PFSK-1 (cell line): Measurements from ENCODE around the gene RDX.

Experiments
- FOXP2 ChIP-seq: optimal IDR thresholded peaks from 2 replicates; pipeline ENCODE3; 2011; ENCODE audit warnings: borderline replicate concordance, control low read depth, inconsistent platforms; ENCODE audit not compliant: insufficient read depth; ENCODE audit errors: extremely low read length, extremely low read depth
- POLR2AphosphoS5 ChIP-seq: IDR thresholded peaks from 2 replicates; pipeline ENCODE4 v1.6.1; 2012; ENCODE audit warnings: low read depth, mild to moderate bottlenecking, control low read depth, low read length, moderate library complexity
- SIN3A ChIP-seq: IDR thresholded peaks from 2 replicates; pipeline ENCODE4 v1.6.1; 2012; ENCODE audit warnings: mild to moderate bottlenecking, low read length, moderate library complexity, borderline replicate concordance; ENCODE audit not compliant: insufficient read depth
- TAF1 ChIP-seq: IDR thresholded peaks from 2 replicates; pipeline ENCODE4 v1.6.1; 2012; ENCODE audit warnings: low read length, control low read depth, borderline replicate concordance; ENCODE audit not compliant: insufficient read depth
- TF ChIP-seq, protein P1 (sequence below), 2 experiments: IDR thresholded peaks; 2 replicates each; pipeline versions ENCODE4 v1.6.1 to v1.8.0; 2011 to 2012; ENCODE audit warnings: low read depth in 2 of 2, low read length in 2 of 2, control low read depth in 1 of 2, inconsistent platforms in 1 of 2, mild to moderate bottlenecking in 1 of 2, moderate library complexity in 1 of 2; ENCODE audit not compliant: insufficient read depth in 1 of 2

The RDX gene

DNA sequence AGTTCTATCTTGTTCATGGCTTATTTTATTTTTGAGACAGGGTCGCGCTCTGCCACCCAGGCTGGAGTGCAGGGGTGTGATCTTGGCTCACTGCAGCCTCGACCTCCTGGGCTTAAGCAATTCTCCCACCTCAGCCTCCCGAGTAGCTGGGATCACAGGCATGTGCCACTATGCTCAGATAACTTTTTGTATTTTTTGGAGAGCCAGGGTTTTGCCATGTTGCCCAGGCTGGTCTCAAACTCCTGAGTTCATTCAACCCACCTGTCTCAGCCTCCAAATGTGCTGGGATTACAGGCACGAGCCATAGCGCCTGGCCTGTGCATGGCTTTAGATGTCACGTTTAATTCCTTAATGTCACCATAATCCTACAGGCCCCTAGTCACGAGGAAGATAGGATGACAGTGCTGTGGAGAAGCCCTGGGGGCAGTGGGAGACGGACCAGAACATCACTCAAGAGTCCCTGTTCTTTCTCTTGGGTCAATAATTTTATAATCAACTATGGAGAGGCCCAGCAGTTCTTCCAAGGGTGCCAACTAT, 99.5 kb downstream of the RDX start:
- TF ChIP-seq POLR2AphosphoS5 (no peak), TAF1 (no peak), SIN3A (no peak), FOXP2 (no peak)
- TF ChIP-seq, protein P1, sequence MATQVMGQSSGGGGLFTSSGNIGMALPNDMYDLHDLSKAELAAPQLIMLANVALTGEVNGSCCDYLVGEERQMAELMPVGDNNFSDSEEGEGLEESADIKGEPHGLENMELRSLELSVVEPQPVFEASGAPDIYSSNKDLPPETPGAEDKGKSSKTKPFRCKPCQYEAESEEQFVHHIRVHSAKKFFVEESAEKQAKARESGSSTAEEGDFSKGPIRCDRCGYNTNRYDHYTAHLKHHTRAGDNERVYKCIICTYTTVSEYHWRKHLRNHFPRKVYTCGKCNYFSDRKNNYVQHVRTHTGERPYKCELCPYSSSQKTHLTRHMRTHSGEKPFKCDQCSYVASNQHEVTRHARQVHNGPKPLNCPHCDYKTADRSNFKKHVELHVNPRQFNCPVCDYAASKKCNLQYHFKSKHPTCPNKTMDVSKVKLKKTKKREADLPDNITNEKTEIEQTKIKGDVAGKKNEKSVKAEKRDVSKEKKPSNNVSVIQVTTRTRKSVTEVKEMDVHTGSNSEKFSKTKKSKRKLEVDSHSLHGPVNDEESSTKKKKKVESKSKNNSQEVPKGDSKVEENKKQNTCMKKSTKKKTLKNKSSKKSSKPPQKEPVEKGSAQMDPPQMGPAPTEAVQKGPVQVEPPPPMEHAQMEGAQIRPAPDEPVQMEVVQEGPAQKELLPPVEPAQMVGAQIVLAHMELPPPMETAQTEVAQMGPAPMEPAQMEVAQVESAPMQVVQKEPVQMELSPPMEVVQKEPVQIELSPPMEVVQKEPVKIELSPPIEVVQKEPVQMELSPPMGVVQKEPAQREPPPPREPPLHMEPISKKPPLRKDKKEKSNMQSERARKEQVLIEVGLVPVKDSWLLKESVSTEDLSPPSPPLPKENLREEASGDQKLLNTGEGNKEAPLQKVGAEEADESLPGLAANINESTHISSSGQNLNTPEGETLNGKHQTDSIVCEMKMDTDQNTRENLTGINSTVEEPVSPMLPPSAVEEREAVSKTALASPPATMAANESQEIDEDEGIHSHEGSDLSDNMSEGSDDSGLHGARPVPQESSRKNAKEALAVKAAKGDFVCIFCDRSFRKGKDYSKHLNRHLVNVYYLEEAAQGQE (IDR thresholded peaks at IDR 0.05; ENCODE audit: insufficient read depth in 1 of 2, low read depth in 2 of 2, low read length in 2 of 2) = no peak

DNA sequence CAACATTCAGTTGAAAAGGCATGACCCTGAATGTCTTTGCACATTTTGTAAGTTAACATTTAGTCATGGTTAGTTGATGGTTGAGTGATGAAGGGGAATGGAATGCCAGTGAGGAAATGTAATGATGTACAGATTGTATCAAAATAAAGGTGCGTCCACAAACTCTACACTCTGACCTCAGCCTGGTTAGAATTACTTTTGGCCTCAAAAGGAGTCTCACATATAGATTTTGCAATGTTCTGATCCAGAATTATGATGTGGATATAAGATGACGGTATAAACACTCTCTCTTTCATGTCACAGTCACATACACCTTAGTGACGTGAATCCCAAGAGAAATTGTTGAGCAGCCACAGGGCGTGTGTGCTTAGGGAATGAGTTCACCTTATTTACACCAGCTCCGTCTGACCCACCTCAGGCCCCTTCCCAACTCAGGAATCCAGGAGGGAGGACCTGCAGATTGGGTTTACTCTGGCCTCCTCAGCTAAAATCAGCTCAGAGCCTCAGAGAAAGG, 100.1 kb downstream of the RDX start:
- TF ChIP-seq POLR2AphosphoS5 = no peak
- no peak for TF ChIP-seq FOXP2
- TF ChIP-seq, protein P1 (IDR thresholded peaks at IDR 0.05; ENCODE audit: insufficient read depth in 1 of 2, low read depth in 2 of 2, low read length in 2 of 2) = no peak
- TF ChIP-seq SIN3A = no peak
- TF ChIP-seq TAF1 = no peak

DNA sequence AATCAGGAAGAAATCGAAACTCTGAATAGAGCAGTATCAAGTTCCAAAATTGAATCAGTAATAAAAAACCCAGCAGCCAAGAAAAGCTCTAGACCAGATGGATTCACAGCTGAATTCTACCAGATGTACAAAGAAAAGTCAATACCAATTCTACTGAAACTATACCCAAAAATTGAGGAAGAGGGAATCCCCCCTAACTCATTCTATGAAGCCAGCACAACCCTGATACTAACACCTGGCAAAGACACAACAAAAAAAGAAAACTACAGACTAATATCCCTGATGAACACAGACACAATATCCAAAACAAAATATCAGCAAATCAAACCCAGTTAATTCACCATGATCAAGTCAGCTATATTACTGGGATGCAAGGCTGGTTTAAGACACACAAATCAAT, 105.5 kb downstream of the RDX start:
- TF ChIP-seq TAF1 (no peak), POLR2AphosphoS5 (no peak), FOXP2 (no peak)

DNA sequence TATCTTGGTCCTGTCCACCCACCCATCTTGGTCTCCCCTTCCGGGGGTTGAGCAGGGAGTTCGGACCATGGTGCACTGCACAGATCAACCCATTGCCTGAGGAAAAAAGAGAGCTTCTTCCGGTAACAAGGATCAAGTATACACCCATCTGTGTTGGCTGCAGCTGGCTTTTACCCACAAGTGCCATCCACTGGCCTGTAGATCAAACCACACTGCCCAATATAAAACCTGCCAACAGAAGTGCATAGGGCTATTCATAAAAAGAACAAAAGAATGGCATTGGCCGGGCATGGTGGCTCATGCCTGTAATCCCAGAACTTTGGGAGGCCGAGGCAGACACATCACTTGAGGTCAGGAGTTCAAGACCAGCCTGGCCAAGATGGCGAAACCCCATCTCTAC, 108.7 kb downstream of the RDX start:
- TF ChIP-seq POLR2AphosphoS5 (no peak), SIN3A (no peak), FOXP2 (no peak), TAF1 (no peak)
- TF ChIP-seq, protein P1 (IDR thresholded peaks at IDR 0.05; ENCODE audit: insufficient read depth in 1 of 2, low read depth in 2 of 2, low read length in 2 of 2) = no peak

DNA sequence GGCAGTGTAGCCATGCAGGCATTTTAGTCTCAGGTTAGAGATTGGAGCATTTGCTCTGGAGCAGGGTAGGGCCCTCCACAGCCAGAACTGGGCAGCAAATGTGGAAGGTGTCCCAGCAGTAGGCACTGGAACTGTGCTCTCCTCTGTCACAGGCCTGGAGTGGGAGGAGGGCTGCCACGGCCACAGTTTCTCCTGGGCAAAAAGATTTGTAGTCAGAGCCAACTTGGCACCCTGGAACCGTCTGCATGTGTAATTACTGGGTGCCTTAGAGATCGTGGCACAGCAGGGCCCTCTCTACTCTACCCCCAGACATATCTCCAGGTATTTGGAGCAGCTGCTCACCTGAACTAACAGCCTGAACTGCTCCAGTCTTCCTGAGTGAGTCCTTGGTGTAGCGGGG, 109.5 kb downstream of the RDX start:
- no peak for TF ChIP-seq FOXP2
- no peak for TF ChIP-seq SIN3A
- no peak for TF ChIP-seq TAF1
- TF ChIP-seq, protein P1 (IDR thresholded peaks at IDR 0.05; ENCODE audit: insufficient read depth in 1 of 2, low read depth in 2 of 2, low read length in 2 of 2) = no peak
- TF ChIP-seq POLR2AphosphoS5 = no peak

DNA sequence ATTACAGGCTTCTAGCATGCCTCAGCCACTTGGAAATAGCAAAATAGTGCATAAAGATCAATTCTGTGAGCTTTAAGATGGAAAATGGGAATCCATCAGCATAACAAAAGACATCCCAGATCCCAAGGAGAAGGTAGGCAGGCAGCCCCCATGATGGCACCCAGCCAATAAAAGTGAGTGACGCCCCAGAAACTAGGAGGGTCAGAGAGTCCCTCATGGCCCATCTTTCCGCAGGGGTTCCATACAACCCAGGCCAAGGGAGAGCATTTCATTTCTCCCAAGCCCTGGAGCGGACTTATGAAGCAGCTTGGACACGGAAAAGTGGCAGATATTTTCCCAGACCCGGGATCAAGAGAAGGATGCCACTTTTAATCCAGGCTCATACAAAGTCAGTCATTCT, 110.0 kb downstream of the RDX start:
- no peak for TF ChIP-seq FOXP2
- no peak for TF ChIP-seq SIN3A
- no peak for TF ChIP-seq POLR2AphosphoS5
- no peak for TF ChIP-seq TAF1
